ENCODE data around the gene OPTN.
"Not testable (repeated sequence)": the region's sequence is repeated elsewhere in the genome, so short reads cannot be mapped to it uniquely, and the experiment has no call there.

Gene OPTN

DNA sequence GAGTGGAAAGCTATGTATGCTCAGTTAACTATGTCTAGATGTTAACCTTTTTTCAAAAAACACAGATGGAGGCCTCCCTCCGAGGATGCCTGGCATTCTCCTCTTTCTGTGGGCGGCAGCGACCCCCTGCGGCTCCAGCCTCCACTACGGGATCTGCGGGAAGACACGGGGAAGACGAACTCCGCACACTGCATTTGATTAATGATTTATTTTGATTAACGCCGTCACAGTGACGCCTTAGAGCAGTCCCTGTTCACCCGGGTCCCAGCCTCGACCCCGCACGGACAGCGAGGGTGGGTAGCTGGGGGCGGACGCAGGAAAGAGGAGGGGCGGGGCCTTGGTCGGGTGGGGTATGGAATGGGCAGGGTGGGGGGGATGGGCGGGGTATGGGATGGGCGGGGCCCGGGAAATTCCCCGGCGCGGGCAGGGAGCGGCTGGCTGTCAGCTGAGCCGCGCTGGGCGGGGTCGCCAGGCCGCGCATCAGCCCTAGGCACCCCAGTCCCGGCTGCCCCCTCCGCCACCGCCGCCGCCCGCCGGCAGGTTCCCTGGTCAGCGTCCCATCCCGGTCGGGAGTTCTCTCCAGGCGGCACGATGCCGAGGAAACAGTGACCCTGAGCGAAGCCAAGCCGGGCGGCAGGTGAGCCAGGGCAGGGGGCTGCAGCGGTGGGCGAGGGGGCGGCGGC lies at the start of gene OPTN:
Gene OPTN (plus strand): TSS at position 498 of the 683 bp plus-strand sequence. CDS start 8,960 bp downstream, outside the sequence.
- peak; percentile 51 for DNase-seq

GRCh38 chr10:13051126-13051694 lies 48.8 kb upstream of the OPTN start:
- DNase-seq: no peak

- not testable (repeated sequence) for DNase-seq
These were observed 46.8 kb upstream of the OPTN start for GRCh38 chr10:13053208-13053607.

- no peak for DNase-seq
These were observed 46.0 kb upstream of the OPTN start for GRCh38 chr10:13053794-13054462.

DNA sequence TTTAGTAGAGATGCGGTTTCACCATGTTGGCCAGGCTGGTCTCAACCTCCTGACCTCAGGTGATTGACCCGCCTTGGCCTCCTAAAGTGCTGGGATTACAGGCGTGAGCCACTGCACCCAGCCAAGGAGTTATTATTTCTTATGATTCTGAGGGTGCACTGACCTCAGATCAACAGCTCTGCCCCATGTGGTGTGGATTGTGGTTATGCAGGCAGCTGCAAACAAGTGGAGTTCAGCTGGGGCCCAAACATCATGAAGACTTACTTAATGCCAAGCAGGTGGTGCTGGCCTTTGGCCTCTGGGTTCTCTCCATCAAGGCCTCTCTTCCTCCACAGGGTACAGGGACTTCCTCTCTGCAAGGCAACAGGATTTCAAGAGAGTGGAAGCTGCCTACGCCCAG lies 45.1 kb upstream of the OPTN start:
- DNase-seq: no peak

- DNase-seq: no peak
These were observed 43.4 kb upstream of the OPTN start for GRCh38 chr10:13056456-13057077.

- DNase-seq: no peak
These were observed 37.2 kb upstream of the OPTN start for GRCh38 chr10:13062803-13063202.

GRCh38 chr10:13066527-13066926 lies 33.4 kb upstream of the OPTN start:
- DNase-seq: no peak

- no peak for DNase-seq
These were observed 32.5 kb upstream of the OPTN start for GRCh38 chr10:13067431-13067830.

DNA sequence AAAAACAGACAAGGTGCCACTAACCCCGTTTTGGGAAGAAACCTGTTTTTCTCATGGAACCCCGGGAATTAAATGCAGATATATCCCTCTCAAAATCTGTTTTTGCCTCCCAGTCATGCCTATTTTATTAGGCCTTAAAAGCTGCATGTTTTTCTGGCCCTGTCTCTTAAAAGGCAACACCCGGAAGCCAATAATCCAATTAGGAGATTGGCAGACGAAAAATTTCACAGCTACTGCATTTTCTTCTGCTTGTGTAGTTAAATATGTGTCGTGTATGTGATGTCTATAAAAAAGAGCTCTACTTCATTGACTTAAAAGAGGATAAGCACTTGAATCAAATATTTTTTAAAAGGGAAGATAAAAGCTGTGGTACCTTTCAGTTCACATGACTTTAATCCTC lies 31.9 kb upstream of the OPTN start:
- DNase-seq: peak; percentile 12

DNA sequence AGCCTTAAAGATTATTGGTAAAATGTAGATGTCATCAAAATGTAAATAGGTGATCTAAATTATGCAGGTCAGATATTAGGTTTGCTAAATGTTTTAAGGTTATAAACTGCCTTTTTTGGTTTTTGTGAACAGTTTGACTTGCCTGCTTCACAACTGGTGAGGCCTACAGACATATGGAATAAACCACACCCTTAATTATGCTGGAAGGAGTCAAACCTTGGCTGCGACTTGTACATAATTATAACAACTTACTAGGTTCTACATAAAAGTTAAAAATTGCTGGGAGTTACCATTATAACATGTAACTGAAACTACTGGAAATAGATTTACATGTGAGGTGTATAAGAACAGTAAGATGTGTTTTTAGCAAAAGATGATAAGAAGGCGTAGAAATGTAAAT lies 31.5 kb upstream of the OPTN start:
- no peak for DNase-seq

DNA sequence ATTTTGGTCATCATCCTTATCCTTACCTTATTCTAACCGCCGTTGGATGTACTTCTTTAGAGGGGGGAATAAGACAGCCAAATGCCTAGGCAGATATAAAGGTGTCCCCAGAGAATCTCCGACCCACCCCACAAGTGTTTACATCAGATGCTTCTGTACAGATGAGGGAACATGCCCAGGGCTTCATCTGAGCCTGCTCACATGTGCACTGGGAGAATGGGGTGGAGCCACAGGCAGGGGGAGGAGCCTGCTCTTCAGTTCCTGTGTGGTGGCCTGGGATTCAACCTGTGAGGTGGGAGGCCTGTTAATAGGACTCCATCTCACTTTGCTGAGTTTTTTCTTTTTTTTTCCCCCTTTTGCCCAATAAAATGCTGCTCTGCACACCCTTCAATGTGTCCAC lies 27.6 kb upstream of the OPTN start:
- DNase-seq: no peak

DNA sequence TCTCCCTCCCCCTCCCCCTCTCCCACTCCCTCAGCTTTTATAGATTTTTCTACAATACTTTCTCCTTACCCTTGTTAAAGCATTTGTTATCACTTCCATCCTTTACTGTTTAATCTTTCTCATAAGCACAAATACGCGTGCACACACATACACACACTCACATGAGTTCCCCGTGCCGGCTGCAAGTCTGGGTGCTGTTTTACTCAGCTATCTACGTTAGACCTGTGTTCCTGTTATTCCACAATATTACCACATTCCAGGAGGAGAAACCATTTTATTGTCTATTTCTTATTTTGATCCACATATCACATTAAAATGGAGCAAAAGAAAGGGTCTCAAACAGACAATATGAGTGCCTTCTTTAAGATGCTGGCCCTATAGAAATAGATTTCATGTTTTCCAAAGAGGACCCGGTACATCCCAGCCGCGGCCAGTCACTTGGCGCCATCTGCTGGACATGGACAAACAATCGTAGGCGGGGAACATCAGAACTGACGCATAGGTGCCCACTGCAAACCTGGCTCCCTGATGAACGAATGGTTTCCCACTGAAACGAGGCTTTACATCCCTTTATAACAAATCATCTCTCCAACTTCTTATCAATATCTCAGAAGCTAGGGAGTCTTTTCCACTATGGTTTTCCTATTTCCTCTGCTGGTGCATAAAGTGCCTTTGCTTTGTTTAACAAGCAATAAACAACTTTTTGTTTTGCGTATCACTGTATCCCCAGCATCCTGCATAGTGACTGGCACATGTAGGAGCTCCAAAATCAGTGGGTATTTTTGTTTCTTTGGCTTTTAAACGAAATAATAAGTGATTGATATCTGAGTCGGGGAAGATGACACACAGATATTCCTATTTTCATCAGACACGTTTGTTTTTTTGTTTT lies 25.2 kb upstream of the OPTN start:
- DNase-seq: peak; percentile 39

- DNase-seq: no peak
These were observed 20.8 kb upstream of the OPTN start for GRCh38 chr10:13078912-13079775.

DNA sequence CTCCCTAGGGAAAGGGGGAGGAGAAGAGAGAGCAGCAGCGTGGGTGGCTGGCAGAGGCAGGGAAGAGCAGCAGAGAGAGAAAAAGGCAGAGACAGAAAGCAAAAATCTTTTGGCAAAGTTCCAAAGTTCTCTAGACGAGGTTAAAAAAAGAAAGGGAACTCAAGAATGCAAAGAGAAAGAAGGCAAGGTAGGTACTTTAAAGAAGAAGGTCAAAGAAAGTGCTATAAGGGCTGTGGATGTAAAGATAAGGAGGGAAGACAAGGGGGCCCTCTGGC lies 20.2 kb upstream of the OPTN start:
- no peak for DNase-seq

DNA sequence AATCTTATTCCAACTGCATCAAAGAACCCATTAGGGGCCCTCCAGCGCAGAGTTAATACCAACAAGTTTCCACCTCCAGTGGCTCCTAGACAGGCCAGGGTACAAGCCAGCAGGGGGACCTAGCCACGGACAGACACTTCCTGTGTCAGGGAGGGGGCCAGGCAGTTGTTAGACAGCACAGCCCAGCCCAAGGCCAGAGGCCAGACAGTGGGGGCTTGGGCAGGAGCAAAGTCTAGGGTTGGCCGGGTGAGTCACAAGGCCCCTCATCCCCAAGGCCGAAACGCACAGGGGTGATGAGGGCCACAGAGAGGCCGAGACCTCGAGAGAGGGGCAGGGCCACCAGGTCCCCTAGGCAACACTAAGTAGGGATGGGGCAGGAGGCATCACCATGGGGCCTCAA lies 19.3 kb upstream of the OPTN start:
- no peak for DNase-seq

- not testable (repeated sequence) for DNase-seq
These were observed 16.3 kb upstream of the OPTN start for GRCh38 chr10:13083700-13084099.

DNA sequence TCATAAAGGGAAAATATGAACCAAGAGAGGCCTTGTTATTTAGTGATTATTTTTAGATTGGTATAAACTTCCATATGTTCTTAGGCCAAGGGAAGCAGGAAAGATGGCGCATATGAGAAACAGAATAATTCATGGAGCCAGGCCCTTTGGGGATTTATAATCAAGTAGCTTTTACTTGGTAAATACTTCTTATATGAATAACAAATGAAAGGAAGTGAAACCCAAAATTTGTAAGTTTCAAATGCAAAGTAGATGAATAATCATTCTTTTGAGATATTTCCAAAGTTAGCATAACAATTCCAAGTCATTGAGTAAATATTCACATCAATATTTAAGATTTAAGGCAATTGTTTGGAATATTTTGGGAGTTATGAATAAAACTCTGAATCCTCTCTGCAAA lies 13.9 kb upstream of the OPTN start:
- no peak for DNase-seq

GRCh38 chr10:13087601-13087985 lies 12.4 kb upstream of the OPTN start:
- no peak for DNase-seq

GRCh38 chr10:13087986-13088618 lies 11.9 kb upstream of the OPTN start:
- DNase-seq: no peak

- no peak for DNase-seq
These were observed 10.6 kb upstream of the OPTN start for GRCh38 chr10:13089345-13089744.

GRCh38 chr10:13090289-13090688 lies 9.7 kb upstream of the OPTN start:
- DNase-seq: no peak
